ENCODE data around the gene RCAN1. TPM values are rescaled to one million over a fixed set of nuclear protein-coding genes. Genes with fewer than 3 reads are reported as not detected.

The RCAN1 gene
- total RNA-seq, 2 experiments from 2014 or later: 6.8 to 8.9 TPM

- no peaks in the 10 kb centered on the region for H3K9me2 ChIP-seq (ENCODE audit: insufficient read depth, low read length)
- no peak overlapping the region for H3K4me2 ChIP-seq (ENCODE audit: low read length)
- CTCF ChIA-PET (ENCODE audit: unreplicated experiment): no interaction called here
- BruUV-seq (replicated peaks): no TSS peak
- no peaks in the 10 kb centered on the region for H4K20me1 ChIP-seq (ENCODE audit: insufficient read depth, low read length)
- H3K79me2 ChIP-seq (ENCODE audit: insufficient read depth, low read depth, low read length): no peaks in the 10 kb centered on the region
- no peak overlapping the region for H3K4me3 ChIP-seq (ENCODE audit: low read depth, low read length, poor library complexity, severe bottlenecking)
- H3K9me3 ChIP-seq (ENCODE audit: low read length): no peaks in the 10 kb centered on the region
- H3K4me1 ChIP-seq (ENCODE audit: insufficient read depth, low read length, poor library complexity, severe bottlenecking): no peaks in the 10 kb centered on the region
- POLR2A ChIA-PET: interaction anchor here (0.6 kb wide), 1 partner anchor 52 kb away, joined by 3 read pairs; no protein-coding TSS in a partner anchor
- no peak overlapping the region for H3K27ac ChIP-seq (ENCODE audit: low read depth, low read length, poor library complexity, severe bottlenecking)
- H2AFZ ChIP-seq (ENCODE audit: low read length): no peak overlapping the region
- DNase-seq (ENCODE audit: low spot score): no peak
- intact Hi-C loops (cut with micrococcal nuclease; ENCODE audit: unreplicated experiment): no loop called here
- no peak for TF ChIP-seq EZH2phosphoT487 (IDR thresholded peaks at IDR 0.05; ENCODE audit: borderline replicate concordance, low read depth, low read length)
- TF ChIP-seq CTCF (conservative IDR thresholded peaks at IDR 0.05; ENCODE audit: low read length): no peak
- no peaks in the 10 kb centered on the region for H3K36me3 ChIP-seq (ENCODE audit: insufficient read depth, low read length)
These were observed 18.2 kb downstream of the RCAN1 start for GRCh38 chr21:34596561-34597271.

GRCh38 chr21:34595457-34595856 is 19.5 kb downstream of the RCAN1 start:
- no peak overlapping the region for H2AFZ ChIP-seq (ENCODE audit: low read length)
- H3K4me3 ChIP-seq (ENCODE audit: low read depth, low read length, poor library complexity, severe bottlenecking): no peak overlapping the region
- H3K79me2 ChIP-seq (ENCODE audit: insufficient read depth, low read depth, low read length): no peaks in the 10 kb centered on the region
- ChIA-PET CTCF (ENCODE audit: unreplicated experiment) (no interaction called here), POLR2A (no interaction called here)
- no peaks in the 10 kb centered on the region for H3K9me2 ChIP-seq (ENCODE audit: insufficient read depth, low read length)
- no peaks in the 10 kb centered on the region for H3K36me3 ChIP-seq (ENCODE audit: insufficient read depth, low read length)
- H3K27ac ChIP-seq (ENCODE audit: low read depth, low read length, poor library complexity, severe bottlenecking): no peak overlapping the region
- BruUV-seq (replicated peaks): no TSS peak
- TF ChIP-seq EZH2phosphoT487 (IDR thresholded peaks at IDR 0.05; ENCODE audit: borderline replicate concordance, low read depth, low read length) (no peak), CTCF (conservative IDR thresholded peaks at IDR 0.05; ENCODE audit: low read length) (no peak)
- no peaks in the 10 kb centered on the region for H3K4me1 ChIP-seq (ENCODE audit: insufficient read depth, low read length, poor library complexity, severe bottlenecking)
- no peak overlapping the region for H3K4me2 ChIP-seq (ENCODE audit: low read length)
- DNase-seq (ENCODE audit: low spot score): no peak
- H3K9me3 ChIP-seq (ENCODE audit: low read length): no peaks in the 10 kb centered on the region
- intact Hi-C loops (cut with micrococcal nuclease; ENCODE audit: unreplicated experiment): no loop called here
- H4K20me1 ChIP-seq (ENCODE audit: insufficient read depth, low read length): no peaks in the 10 kb centered on the region

GRCh38 chr21:34594566-34595234 is 20.2 kb downstream of the RCAN1 start:
- H3K4me2 ChIP-seq (ENCODE audit: low read length): no peak overlapping the region
- H3K9me2 ChIP-seq (ENCODE audit: insufficient read depth, low read length): no peaks in the 10 kb centered on the region
- no peaks in the 10 kb centered on the region for H3K9me3 ChIP-seq (ENCODE audit: low read length)
- H3K4me3 ChIP-seq (ENCODE audit: low read depth, low read length, poor library complexity, severe bottlenecking): no peak overlapping the region
- ChIA-PET CTCF (ENCODE audit: unreplicated experiment) (no interaction called here), POLR2A (no interaction called here)
- H3K27ac ChIP-seq (ENCODE audit: low read depth, low read length, poor library complexity, severe bottlenecking): no peak overlapping the region
- H3K79me2 ChIP-seq (ENCODE audit: insufficient read depth, low read depth, low read length): no peaks in the 10 kb centered on the region
- intact Hi-C loops (cut with micrococcal nuclease; ENCODE audit: unreplicated experiment): no loop called here
- no peak overlapping the region for H2AFZ ChIP-seq (ENCODE audit: low read length)
- no peak for TF ChIP-seq CTCF (conservative IDR thresholded peaks at IDR 0.05; ENCODE audit: low read length)
- no peak for TF ChIP-seq EZH2phosphoT487 (IDR thresholded peaks at IDR 0.05; ENCODE audit: borderline replicate concordance, low read depth, low read length)
- DNase-seq (ENCODE audit: low spot score): no peak
- BruUV-seq (replicated peaks): no TSS peak
- no peaks in the 10 kb centered on the region for H3K36me3 ChIP-seq (ENCODE audit: insufficient read depth, low read length)
- H3K4me1 ChIP-seq (ENCODE audit: insufficient read depth, low read length, poor library complexity, severe bottlenecking): no peaks in the 10 kb centered on the region
- no peaks in the 10 kb centered on the region for H4K20me1 ChIP-seq (ENCODE audit: insufficient read depth, low read length)

Data from OCI-LY7 (cell line).